22Rv1 (cell line): ENCODE measurements around the gene HTR2C.

Source experiments
- ZFX ChIP-seq: fragments of 450-650 bp; IDR thresholded peaks from 2 replicates; pipeline ENCODE4 v1.6.1; 2017; ENCODE audit warnings: antibody characterized with exemption, borderline replicate concordance
- TF ChIP-seq, protein P1 (sequence below): fragments of 450-650 bp; IDR thresholded peaks from 2 replicates; pipeline ENCODE4 v1.5.1; 2017; ENCODE audit warnings: mild to moderate bottlenecking

DNA sequence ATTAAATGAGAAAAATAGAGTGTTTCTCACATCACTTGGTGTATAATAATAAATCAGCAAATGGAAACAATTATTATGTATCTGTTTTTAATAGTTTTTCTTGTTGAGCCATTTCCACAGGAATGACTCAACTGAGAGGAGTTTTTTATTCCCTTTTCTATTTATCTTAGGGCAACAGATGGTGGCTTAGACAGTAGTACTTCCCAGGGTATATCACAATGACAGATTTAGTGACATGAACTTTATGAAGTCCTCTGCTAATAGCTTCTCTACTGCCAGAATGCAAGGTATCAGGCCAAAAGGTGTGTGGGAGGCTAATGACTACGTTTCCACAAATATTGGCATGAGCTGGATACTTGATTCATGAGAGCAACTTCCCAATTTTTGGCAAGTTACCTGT, 126.7 kb downstream of the HTR2C start:
- TF ChIP-seq, protein P1, sequence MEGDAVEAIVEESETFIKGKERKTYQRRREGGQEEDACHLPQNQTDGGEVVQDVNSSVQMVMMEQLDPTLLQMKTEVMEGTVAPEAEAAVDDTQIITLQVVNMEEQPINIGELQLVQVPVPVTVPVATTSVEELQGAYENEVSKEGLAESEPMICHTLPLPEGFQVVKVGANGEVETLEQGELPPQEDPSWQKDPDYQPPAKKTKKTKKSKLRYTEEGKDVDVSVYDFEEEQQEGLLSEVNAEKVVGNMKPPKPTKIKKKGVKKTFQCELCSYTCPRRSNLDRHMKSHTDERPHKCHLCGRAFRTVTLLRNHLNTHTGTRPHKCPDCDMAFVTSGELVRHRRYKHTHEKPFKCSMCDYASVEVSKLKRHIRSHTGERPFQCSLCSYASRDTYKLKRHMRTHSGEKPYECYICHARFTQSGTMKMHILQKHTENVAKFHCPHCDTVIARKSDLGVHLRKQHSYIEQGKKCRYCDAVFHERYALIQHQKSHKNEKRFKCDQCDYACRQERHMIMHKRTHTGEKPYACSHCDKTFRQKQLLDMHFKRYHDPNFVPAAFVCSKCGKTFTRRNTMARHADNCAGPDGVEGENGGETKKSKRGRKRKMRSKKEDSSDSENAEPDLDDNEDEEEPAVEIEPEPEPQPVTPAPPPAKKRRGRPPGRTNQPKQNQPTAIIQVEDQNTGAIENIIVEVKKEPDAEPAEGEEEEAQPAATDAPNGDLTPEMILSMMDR: no peak
- TF ChIP-seq ZFX: no peak
